Upper lobe of left lung (tissue), 6 donors: Measurements from ENCODE around the gene ABL1. TPM values are rescaled to one million over a fixed set of nuclear protein-coding genes. Genes with fewer than 3 reads are reported as not detected.
"Not testable (repeated sequence)": the region's sequence is repeated elsewhere in the genome, so short reads cannot be mapped to it uniquely, and the experiment has no call there.

Experiments
- ATAC-seq, 2 donors: fragments of 200-7000 bp; cut with Tn5 transposase; one replicate each; pipeline ENCODE4 v1.9.1; 2022; ENCODE audit warnings: mild to moderate bottlenecking in 2 of 2, moderate library complexity in 2 of 2; ENCODE audit not compliant: low FRiP score in 2 of 2
- DNase-seq, 2 donors: peaks; one replicate each; pipeline ENCODE4 v3.0.0-alpha.2; 2019 to 2020
- H3K27ac ChIP-seq, 4 donors: fragments of 200-600 bp; sonication (generic); one replicate each; pipeline ENCODE4 v1.5.1; 2016 to 2019
- H3K27me3 ChIP-seq, 4 donors: fragments of 200-600 bp; sonication (generic); one replicate each; pipeline ENCODE4 v1.5.1; 2017 to 2019
- H3K36me3 ChIP-seq, 4 donors: fragments of 200-600 bp; sonication (generic); one replicate each; pipeline ENCODE4 v1.5.1; 2016 to 2019
- H3K4me1 ChIP-seq, 4 donors: fragments of 200-600 bp; sonication (generic); one replicate each; pipeline ENCODE4 v1.5.1; 2018 to 2019
- H3K4me3 ChIP-seq, 4 donors: fragments of 200-600 bp; sonication (generic); one replicate each; pipeline ENCODE4 v1.5.1; 2017 to 2019; ENCODE audit warnings: mild to moderate bottlenecking in 2 of 4, moderate library complexity in 1 of 4
- H3K9me3 ChIP-seq, 4 donors: fragments of 200-600 bp; sonication (generic); one replicate each; pipeline ENCODE4 v1.5.1; 2018 to 2019
- CTCF ChIP-seq, 6 experiments: fragments of 450-650 bp in 4 of 6; fragments of 200-600 bp in 2 of 6; sonication (generic) in 2 of 6; IDR thresholded peaks; one replicate each; pipeline ENCODE4 v1.5.1; 2016 to 2019; ENCODE audit warnings: antibody characterized with exemption in 6 of 6
- EP300 ChIP-seq, 4 donors: sonication (generic); formaldehyde crosslinking; IDR thresholded peaks; one replicate each; pipeline ENCODE4 v1.5.1; 2017; ENCODE audit warnings: antibody characterized with exemption in 4 of 4, control low read depth in 2 of 4
- POLR2A ChIP-seq, 4 donors: fragments of 450-650 bp; IDR thresholded peaks; one replicate each; pipeline ENCODE4 v1.5.1; 2016 to 2017; ENCODE audit warnings: antibody characterized with exemption in 4 of 4, mild to moderate bottlenecking in 2 of 4
- POLR2AphosphoS5 ChIP-seq, 2 donors: sonication (generic); formaldehyde crosslinking; IDR thresholded peaks; one replicate each; pipeline ENCODE4 v1.5.1; 2017; ENCODE audit warnings: antibody characterized with exemption in 2 of 2
- WGBS, 2 donors: methylation state at CpG; one replicate each; pipeline ENCODE4 v1.1.5; 2017 to 2018; 5-methylcytosine and 5-hydroxymethylcytosine counted together
- total RNA-seq, 6 donors: library from RNA; depleted of rRNA in 4 of 6; stranded (reverse); fragments of >200 nt in 4 of 6; gene quantifications; one replicate each; pipeline versions ENCODE4 v1.1.0 to v1.2.1, GENCODE V29; 2016 to 2021
- donor health status: DM: no; HTN: no; CAD: no; lungs with moderate emphysema.
- donor health status: DM: no; HTN: yes; CAD: no; lungs with severe emphysema.

The ABL1 gene
- total RNA-seq, 6 donors from 2014 or later, result 39.8 to 56.5 (median 47.0) TPM

DNA sequence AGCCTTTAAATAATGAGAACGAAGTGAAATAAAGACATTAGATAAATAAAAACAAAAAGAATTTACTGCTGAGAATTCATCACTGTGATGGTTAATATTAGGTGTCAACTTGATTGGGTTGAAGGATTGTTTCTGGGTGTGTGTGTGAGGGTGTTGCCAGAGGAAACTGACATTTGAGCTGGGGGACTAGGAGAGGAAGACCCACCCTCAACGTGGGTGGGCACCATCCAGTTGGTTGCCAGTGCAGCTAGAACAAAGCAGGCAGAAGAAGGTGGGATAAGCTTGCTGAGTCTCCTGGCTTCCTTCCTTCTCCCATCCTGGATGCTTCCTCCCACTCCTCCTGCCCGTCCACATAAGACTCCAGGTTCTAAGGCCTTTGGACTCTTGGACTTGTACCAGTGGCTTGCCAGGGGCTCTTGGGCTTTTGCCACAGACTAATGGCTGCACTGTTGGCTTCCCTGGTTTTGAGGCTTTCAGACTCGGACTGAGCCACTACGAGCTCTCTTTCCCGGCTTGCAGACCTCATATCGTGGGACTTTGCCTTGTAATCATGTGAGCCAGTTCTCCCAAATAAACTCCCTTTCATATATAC is 43.7 kb upstream of the ABL1 start:
- WGBS, 2 donors, result 77 to 78% methylated on average over 7 of the region's 7 CpGs
- no peak overlapping the region for H3K27ac ChIP-seq
- peaks cover 0 to 13% (median 7%) of the 10 kb centered on the region in 4 donors for H3K9me3 ChIP-seq
- TF ChIP-seq CTCF (IDR thresholded peaks at IDR 0.05) (no peak), EP300 (IDR thresholded peaks at IDR 0.05) (no peak), POLR2A (IDR thresholded peaks at IDR 0.05) (no peak), POLR2AphosphoS5 (IDR thresholded peaks at IDR 0.05) (no peak)
- H3K4me1 ChIP-seq, result peaks cover 4 to 19% (median 15%) of the 10 kb centered on the region in 4 donors
- no peak overlapping the region for H3K4me3 ChIP-seq
- H3K27me3 ChIP-seq, result no peaks in the 10 kb centered on the region
- no peaks in the 10 kb centered on the region for H3K36me3 ChIP-seq
- DNase-seq (no peak), ATAC-seq (no peak)

DNA sequence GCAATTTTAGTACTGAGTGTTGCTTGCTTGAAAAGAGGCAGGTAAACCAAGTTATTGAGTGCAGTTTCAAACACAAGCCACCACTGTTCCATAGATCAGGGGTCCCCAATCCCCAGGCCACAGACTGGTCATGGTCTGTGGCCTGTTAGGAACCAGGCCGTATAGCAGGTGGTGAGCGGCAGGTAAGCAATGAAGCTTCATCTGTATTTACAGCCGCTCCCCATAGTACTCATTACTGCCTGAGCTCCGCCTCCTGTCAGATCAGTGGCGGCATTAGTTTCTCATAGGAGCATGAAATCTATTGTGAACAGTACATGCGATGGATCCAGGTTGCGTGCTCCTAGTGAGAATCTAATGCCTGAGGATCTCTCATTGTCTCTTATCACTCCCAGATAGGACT is 41.5 kb upstream of the ABL1 start:
- no peak for DNase-seq
- ATAC-seq, result no peak
- no peak for TF ChIP-seq EP300 (IDR thresholded peaks at IDR 0.05)
- TF ChIP-seq CTCF (IDR thresholded peaks at IDR 0.05), result no peak
- TF ChIP-seq POLR2A (IDR thresholded peaks at IDR 0.05), result no peak
- no peak for TF ChIP-seq POLR2AphosphoS5 (IDR thresholded peaks at IDR 0.05)
- H3K36me3 ChIP-seq, result no peaks in the 10 kb centered on the region
- peaks cover 0 to 13% (median 7%) of the 10 kb centered on the region in 4 donors for H3K9me3 ChIP-seq
- H3K4me1 ChIP-seq, result peaks cover 4 to 19% (median 15%) of the 10 kb centered on the region in 4 donors
- 92 to 98% methylated on average over 7 of the region's 7 CpGs for WGBS, 2 donors
- no peak overlapping the region for H3K4me3 ChIP-seq
- no peak overlapping the region for H3K27ac ChIP-seq
- no peaks in the 10 kb centered on the region for H3K27me3 ChIP-seq

GRCh38 chr9:130794021-130794420 is 41.0 kb upstream of the ABL1 start:
- not testable (repeated sequence) for H3K27me3 ChIP-seq, H3K27ac ChIP-seq, DNase-seq, H3K4me3 ChIP-seq, H3K36me3 ChIP-seq, ATAC-seq
- Histone ChIP-seq H3K4me1 (peaks cover 4 to 19% (median 15%) of the 10 kb centered on the region in 4 donors), H3K9me3 (peaks cover 0 to 12% (median 7%) of the 10 kb centered on the region in 4 donors)
- WGBS, 2 donors, result 35 to 47% methylated on average over 2 of the region's 2 CpGs

- Histone ChIP-seq H3K4me1 (peaks cover 4 to 19% (median 16%) of the 10 kb centered on the region in 4 donors), H3K27ac (peak overlapping the region in 3 of 4 donors; percentile 38 to 43 (median 42))
- not testable (repeated sequence) for H3K9me3 ChIP-seq, DNase-seq, ATAC-seq, H3K36me3 ChIP-seq, H3K4me3 ChIP-seq, H3K27me3 ChIP-seq
- peak in 1 of 2 donors; percentile 19 for TF ChIP-seq POLR2AphosphoS5 (IDR thresholded peaks at IDR 0.05)
- 57 to 70% methylated on average over 3 of the region's 3 CpGs for WGBS, 2 donors
These were observed 40.6 kb upstream of the ABL1 start for GRCh38 chr9:130794423-130794822.

DNA sequence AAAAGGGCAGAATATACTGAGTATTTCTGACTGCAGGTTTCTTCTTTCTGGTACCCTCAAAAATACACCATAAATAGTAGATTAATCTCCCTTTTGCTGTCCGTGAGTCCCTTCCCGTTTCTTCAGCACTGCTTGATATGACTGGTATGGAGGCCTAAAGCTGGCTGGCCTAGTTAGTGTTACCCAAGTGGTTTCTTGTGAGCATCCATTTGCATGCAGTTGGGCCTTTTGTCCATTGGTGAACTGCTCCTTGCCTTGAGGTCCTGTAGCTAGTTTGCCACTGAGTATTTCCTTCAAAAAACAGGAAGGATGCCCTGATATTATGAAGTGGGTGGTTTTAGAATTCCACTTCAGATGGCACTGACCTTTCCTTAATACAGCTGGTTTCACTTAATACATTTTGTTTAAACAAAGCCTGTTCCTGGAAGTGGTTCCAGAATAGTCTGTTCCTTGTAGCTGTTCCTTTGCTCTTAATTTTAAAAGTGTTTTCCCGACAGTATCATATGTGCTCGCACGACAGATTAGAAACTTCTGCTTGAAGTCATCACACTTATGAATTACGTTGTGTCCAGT is 40.0 kb upstream of the ABL1 start:
- Histone ChIP-seq H3K36me3 (no peaks in the 10 kb centered on the region), H3K4me3 (no peak overlapping the region), H3K27ac (peak overlapping the region in 3 of 4 donors; percentile 38 to 43 (median 42)), H3K4me1 (peaks cover 4 to 19% (median 16%) of the 10 kb centered on the region in 4 donors), H3K27me3 (no peaks in the 10 kb centered on the region), H3K9me3 (peaks cover 0 to 3% (median 2%) of the 10 kb centered on the region in 4 donors)
- WGBS, 2 donors, result 61 to 77% methylated on average over 6 of the region's 6 CpGs
- DNase-seq (no peak), ATAC-seq (no peak)
- TF ChIP-seq POLR2AphosphoS5 (IDR thresholded peaks at IDR 0.05) (no peak), EP300 (IDR thresholded peaks at IDR 0.05) (peak in 1 of 4 donors; percentile 56), POLR2A (IDR thresholded peaks at IDR 0.05) (no peak)

GRCh38 chr9:130803116-130803515 is 31.9 kb upstream of the ABL1 start:
- not testable (repeated sequence) for DNase-seq

More at GRCh38 chr9:130803116-130803515, 31.9 kb upstream of the ABL1 start:
- H3K27ac ChIP-seq, H3K9me3 ChIP-seq, H3K4me1 ChIP-seq, ATAC-seq, H3K36me3 ChIP-seq, H3K27me3 ChIP-seq, H3K4me3 ChIP-seq: not testable (repeated sequence)
- 96 to 97% methylated on average over 11 of the region's 11 CpGs for WGBS, 2 donors
